ENCODE results near the gene BASP1.

- no peak for TF ChIP-seq CTCF (IDR thresholded peaks at IDR 0.05; ENCODE audit: poor library complexity)
- TF ChIP-seq EZH2 (IDR thresholded peaks at IDR 0.05; ENCODE audit: borderline replicate concordance) = no peak
Observed at GRCh38 chr5:17235731-17236330, 18.4 kb downstream of the BASP1 start.

All from hepatocyte (in vitro differentiated cells).